Measurements from ENCODE around the gene ICAM3.
"Not testable (repeated sequence)": the region's sequence is repeated elsewhere in the genome, so short reads cannot be mapped to it uniquely, and the experiment has no call there.

ICAM3 gene

DNA sequence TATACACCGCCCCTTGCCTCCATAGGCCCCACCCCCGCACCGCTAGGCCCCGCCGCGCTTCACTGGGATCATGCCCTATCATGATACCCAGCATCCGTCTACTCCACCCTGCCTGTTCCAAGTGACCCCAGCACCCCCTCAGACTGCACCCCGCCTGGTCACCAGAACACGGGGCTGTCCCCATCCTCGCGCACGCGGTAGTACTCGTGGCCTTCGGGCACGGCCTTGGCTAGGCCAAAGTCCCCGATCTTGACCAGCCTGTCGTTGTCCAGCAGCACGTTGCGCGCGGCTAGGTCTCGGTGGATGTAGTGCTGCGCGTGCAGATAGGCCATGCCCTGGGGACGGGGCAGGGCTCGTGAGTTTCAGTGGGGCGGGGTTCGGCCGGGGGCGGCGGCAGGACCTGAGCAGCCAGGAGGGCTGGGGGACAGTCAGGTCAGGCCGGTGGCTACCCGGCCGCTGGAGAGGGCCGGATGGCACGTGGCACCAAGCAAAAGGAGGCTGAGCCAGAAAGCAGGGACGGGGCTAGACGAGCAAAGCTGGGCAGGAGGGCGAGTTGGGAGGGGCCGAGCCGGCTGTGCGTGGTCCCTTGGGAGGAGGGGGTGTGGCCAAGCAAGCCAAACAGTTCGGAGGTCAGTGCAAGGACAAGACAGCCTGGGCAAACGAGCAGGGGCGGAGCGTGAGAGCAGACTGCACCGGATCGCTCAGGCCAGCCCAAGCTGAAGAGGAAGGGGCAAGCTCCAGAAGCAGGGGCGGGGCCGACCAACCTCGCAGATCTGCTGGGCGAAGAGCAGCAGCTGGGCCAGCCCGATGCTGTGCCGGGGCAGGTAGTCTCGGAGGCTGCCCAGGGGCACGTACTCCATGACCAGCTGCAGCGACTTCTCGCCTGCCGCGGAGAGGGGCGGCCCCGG lies 13.6 kb upstream of the ICAM3 start:
- DNase-seq (ENCODE audit: low read depth in 2 of 2, low spot score in 1 of 2), result no peak

DNA sequence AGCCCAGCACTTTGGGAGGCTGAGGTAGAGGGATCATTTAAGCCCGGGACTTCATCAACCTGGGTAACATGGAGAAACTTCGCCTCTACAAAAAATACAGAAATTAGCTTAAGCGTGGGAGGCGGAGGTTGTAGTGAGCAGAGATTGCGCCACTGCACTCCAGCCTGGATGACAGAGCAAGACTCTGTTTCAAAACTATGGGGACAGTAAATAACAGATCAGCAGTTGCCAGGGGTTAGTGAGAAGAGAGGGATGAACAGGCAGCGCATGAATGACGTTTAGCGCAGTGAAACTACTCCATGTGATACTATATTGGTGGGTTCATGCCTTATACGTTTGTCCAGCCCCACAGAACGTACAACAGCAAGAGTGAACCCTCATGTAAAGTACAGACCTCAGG lies 7.1 kb upstream of the ICAM3 start:
- no peak for DNase-seq (ENCODE audit: low read depth in 2 of 2, low spot score in 1 of 2)

GRCh38 chr19:10344780-10345179 lies 5.4 kb upstream of the ICAM3 start:
- no peak for DNase-seq (ENCODE audit: low read depth in 2 of 2, low spot score in 1 of 2)

DNA sequence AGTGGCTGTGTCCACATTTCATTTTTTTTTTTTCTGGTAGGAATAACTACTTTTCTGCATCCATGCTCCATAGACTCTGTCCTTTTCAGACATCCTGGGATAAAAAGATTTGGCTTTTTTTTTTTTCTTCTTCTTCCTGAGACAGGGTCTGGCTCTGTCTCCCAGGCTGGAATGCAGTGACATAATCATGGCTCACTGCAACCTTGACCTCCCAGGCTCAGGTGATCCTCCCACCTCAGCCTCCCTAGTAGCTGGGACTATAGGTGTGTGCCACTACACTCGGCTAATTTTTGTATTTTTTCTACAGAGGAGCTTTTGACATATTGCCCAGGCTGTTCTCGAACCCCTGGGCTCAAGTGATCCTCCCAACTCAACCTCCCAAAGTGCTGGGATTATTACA lies 4.1 kb upstream of the ICAM3 start:
- DNase-seq (ENCODE audit: low read depth in 2 of 2, low spot score in 1 of 2), result no peak

- no peak for DNase-seq (ENCODE audit: low read depth in 2 of 2, low spot score in 1 of 2)
These were observed 553 bp upstream of the ICAM3 start for GRCh38 chr19:10339977-10340376.

DNA sequence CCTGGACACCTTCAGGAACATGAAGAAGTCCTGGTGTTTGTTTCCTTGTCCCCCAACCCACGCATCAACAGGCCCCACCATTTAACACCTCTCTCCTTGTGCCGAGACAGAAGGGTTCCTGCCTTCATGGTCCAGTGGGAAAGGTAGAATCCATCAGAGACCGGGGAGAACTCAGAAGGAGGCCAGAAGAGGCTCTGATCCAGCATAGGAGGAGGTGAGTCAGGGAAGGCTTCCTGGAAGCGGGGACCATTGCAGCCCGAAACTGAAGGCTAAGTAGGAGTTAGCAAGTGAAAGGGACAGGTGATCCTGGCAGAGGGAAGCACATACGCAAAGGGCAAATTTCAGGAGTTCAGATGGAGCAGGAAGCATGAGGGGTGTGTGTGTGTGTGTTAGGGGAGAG lies 484 bp downstream of the ICAM3 start:
- no peak for DNase-seq (ENCODE audit: low read depth in 2 of 2, low spot score in 1 of 2)

DNA sequence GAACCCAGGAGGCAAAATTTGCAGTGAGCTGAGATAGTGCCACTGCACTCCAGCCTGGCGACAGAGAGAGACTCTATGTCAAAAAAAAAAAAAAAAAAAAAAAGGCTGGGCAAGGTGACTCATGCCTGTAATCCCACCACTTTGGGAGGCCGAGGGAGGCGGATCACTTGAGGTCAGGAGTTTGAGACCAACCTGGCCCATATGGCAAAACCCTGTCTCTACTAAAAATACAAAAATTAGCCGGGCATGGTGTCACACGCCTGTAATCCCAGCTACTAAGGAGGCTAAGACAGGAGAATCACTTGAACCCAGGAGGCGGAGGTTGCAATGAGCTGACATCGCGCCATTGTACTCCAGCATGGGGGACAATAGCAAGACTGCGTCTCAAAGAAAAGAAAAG lies 2.7 kb downstream of the ICAM3 start:
- DNase-seq (ENCODE audit: low read depth in 2 of 2, low spot score in 1 of 2), result not testable (repeated sequence)

DNA sequence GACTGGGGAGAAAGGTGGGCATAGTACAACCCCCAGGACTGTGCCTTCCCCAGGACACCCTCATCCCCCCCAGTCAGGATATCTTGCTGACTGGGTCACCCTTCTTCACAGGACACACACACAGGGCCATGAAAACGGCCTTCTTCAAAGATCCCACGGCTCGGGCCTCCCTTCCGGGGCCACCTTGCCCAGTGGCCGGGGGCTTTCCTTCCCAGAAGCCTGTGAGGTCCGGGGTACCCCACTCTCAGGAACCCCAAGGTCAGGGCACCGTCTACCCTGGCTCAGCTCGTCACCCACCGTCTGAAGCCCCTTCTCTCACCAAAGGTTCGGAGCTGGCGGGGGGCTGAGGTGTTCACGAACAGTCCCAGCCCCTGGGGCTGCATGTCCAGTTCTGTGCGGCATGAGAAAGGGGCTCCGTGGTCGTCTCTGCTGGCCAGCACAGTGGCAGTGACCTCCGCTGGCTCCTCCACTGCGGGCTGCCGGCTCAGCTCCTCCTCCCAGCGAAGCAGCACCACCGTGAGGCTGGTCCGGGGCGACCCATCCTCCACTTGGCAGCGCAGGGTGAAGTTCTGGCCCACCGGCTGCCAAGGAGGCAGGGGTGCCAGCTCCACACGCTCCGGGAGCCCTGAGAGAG lies 4.0 kb downstream of the ICAM3 start:
- DNase-seq (ENCODE audit: low read depth in 2 of 2, low spot score in 1 of 2), result no peak

GRCh38 chr19:10334588-10335351 lies 4.7 kb downstream of the ICAM3 start:
- no peak for DNase-seq (ENCODE audit: low read depth in 2 of 2, low spot score in 1 of 2)

DNA sequence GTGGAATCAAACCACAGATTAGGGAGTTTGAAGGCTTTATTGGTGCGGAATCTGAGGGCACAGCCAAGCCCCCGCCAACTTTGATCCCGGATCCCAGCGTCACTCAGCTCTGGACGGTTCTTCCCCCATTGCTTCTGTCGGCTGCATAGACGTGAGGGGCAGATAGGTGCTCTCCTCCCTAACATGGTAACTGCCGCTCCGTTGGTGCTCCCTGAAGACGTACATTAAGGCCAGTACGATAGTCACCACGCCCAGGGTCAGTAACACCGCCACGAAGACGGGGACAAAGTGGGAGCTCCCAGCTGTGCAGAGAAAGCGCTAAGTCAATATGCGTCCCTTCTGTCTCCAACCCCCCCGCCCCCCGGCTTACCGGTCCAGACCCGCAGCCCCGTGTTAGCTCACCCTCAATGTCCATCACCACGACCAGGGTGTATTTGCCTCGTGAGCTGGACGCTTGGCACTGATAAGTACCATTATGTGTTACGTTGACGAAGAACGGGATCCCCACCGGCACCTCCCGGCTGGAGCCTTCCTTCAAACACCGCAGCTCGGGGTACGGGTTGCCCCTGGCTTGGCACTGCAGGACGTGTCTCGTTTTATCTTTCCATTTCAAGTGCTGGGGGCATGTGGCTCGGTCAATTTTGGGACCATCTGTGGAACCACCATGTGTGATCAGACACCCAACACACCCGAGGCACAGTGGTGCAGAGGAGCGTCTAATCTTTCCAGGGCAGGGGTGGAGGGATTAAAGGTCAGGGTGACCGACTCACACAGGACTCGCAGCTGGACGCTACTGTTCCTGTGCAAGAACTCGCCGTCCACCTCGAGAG lies 5.5 kb downstream of the ICAM3 start:
- no peak for DNase-seq (ENCODE audit: low read depth in 2 of 2, low spot score in 1 of 2)

DNA sequence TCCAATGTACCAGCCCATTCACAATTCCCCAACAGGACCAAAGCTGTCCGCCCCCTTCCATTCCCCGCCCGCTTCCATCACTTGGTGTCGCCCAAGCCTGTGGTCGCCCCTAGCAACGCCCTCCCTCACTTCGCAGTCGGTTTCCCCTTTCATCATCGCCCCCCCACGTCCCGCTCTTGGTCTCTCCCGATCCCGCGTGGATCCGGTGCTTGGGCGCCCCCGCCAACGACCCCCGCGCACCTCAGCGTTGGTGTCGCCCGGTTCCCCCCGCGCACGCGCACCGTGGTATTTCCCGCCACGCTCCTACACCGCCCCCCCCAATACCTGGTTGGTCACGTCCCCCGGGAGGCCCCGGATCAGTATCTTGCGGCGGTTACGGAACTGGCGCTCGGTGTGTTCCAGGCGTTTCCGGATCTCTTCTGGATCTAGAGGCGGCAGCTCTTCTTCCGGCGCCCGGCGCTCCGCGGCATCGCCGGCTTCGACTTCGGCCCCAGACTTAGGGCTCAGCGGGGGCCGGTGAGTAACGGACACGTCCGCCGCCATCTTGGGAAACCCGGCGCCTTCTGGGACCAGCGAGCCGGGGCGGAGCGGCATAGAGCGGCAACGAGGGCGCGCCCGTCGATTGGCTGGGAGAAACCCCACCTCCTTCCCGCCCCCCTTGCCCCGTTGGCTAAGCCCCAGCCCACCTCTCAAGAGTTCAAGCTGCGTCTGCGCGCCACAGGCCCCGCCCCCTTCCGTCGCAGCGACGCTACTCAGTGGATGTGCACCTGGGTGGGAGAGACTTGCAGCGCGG lies 6.3 kb downstream of the ICAM3 start, which contains the start of gene RAVER1:
Gene RAVER1, minus strand, starts transcription at position 565 of the 793 bp plus-strand sequence. Its CDS starts 22 bp downstream, at position 543.
- peak; percentile 93 to 97 for DNase-seq (ENCODE audit: low read depth in 2 of 2, low spot score in 1 of 2)

GRCh38 chr19:10332158-10332964 lies 7.1 kb downstream of the ICAM3 start:
- no peak for DNase-seq (ENCODE audit: low read depth in 2 of 2, low spot score in 1 of 2)

- DNase-seq (ENCODE audit: low read depth in 2 of 2, low spot score in 1 of 2), result no peak
These were observed 9.9 kb downstream of the ICAM3 start for GRCh38 chr19:10329555-10329954.

DNA sequence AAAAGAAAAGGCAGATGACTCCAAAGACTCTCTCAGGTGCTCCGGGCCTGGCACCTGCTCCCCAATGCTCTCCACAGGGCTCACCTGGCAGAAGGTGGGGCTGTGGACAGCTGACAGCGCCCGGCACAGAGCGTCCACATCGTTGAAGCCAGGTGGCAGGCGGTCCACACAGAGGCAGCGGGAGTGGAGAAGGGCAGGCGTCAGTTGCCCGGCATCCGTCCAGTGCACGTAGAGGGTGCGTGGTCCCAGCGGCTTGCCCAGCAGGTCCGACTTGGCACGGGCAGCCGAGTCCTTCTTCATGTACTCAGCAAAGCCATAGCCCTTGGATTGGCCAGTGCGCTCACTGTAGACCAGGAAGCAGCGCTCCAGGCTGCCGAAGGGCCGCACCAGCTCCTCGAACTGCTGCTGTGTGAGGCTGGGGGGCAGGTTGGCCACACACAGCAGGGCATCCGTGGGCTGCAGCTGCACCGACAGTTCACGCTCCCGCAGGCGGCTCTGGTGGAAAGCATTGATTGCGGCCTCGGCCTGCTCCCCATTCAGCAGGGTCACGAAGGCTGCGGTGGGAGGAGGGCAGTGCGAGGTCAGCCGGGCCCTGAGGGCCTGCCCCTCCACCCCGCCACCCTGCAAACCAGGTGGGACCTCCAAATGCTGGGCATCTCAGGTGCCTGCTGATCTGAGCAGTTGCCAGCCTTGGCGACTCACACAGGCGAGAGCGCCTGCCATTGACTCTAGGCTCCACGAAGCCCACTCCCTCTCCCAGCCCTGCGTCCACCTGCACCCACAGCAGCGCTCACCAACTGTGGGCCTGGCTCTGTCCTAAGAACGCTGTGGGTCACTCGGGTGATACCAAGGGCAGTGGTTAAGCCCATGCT lies 10.6 kb downstream of the ICAM3 start:
- DNase-seq (ENCODE audit: low read depth in 2 of 2, low spot score in 1 of 2), result no peak

- no peak for DNase-seq (ENCODE audit: low read depth in 2 of 2, low spot score in 1 of 2)
These were observed 11.6 kb downstream of the ICAM3 start for GRCh38 chr19:10327793-10328192.

GRCh38 chr19:10325732-10326131 lies 13.7 kb downstream of the ICAM3 start:
- DNase-seq (ENCODE audit: low read depth in 2 of 2, low spot score in 1 of 2), result no peak

DNA sequence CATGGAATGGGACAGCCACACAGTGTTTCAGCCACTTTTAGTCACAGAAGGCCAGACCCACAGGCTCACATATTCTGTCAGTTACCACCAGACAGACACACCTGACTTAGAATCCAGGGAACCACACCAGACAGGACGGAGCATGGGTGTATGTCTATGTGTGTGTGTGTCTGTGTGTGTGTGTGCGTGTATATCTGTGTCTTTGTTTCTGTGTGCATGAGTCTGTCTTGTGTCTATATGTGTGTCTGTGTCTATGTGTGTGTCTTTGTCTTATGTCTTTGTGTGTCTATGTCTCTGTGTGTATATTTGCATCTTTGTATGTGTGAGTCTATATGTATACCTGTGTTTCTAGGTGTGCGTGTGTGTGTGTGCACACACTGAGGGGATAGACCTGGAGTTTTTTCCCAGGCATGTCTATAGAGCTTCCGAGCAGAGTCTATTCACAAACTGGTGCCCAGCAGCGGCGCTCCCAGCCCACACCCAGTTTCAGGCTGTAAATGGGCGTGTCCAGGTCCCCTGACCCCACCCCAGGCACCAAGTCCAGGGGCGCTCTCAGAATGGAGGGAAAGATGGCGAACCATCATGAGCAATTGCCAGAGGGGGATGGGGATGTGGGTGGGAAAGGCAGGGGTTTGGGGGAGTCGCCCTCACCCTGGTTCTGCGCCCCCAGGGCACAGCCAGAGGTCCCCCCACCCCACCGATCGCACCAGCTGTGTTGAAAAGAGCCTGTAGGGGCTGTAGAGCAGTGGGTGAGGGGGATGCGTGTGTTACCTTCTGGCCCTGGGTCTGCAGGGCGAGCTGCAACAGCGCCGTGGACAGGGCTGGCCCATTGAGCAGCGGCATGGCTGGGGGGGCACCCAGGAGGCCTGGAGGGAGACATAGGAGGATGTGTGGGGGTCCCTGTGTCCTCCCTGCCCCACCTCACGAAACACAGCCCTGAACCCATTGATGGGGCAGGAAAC lies 17.3 kb downstream of the ICAM3 start:
- no peak for DNase-seq (ENCODE audit: low read depth in 2 of 2, low spot score in 1 of 2)

Data from stimulated activated CD8-positive, alpha-beta memory T cell treated with anti-CD3 and anti-CD28 coated beads, Interleukin-4, amount 100 ng/mL, for 4 hours (primary cell).